ENCODE measurements around the gene ZNF620. TPM values are rescaled to one million over a fixed set of nuclear protein-coding genes. Genes with fewer than 3 reads are reported as not detected.

The ZNF620 gene
- total RNA-seq, 1 donor from 2014 or later: 4.2 TPM

- Mint-ChIP-seq H3K36me3 (ENCODE audit: low read depth, unreplicated experiment) (peaks cover 3% of the 10 kb centered on the region), H3K4me3 (ENCODE audit: unreplicated experiment) (no peak overlapping the region), H3K4me1 (ENCODE audit: low read depth, unreplicated experiment) (no peaks in the 10 kb centered on the region), H3K9me3 (ENCODE audit: unreplicated experiment) (peaks cover 19% of the 10 kb centered on the region), H3K27me3 (ENCODE audit: low read depth, unreplicated experiment) (no peaks in the 10 kb centered on the region), H3K27ac (ENCODE audit: unreplicated experiment) (no peak overlapping the region)
- H3K9ac ChIP-seq (ENCODE audit: low read length): no peak overlapping the region
- no peaks in the 10 kb centered on the region for H3K36me3 ChIP-seq (ENCODE audit: insufficient read depth, low read length)
- no peak overlapping the region for H2AFZ ChIP-seq (ENCODE audit: low read depth, low read length)
- H3K27ac ChIP-seq (ENCODE audit: low read depth, low read length): no peak overlapping the region
- DNase-seq (ENCODE audit: low read depth) (no peak), FAIRE-seq (no peak)
- H4K20me1 ChIP-seq (ENCODE audit: insufficient read depth, low read length): no peaks in the 10 kb centered on the region
- no peaks in the 10 kb centered on the region for H3K79me2 ChIP-seq (ENCODE audit: insufficient read depth, low read length)
- H3K27me3 ChIP-seq (ENCODE audit: insufficient read depth, low read length): no peaks in the 10 kb centered on the region
- TF ChIP-seq CTCF (IDR thresholded peaks at IDR 0.05; ENCODE audit: insufficient read depth, low read depth, low read length) (no peak), EZH2 (IDR thresholded peaks at IDR 0.05; ENCODE audit: insufficient read depth, low read length) (no peak)
- no peaks in the 10 kb centered on the region for H3K4me1 ChIP-seq (ENCODE audit: insufficient read depth, low read length)
- peaks cover 7% of the 10 kb centered on the region for H3K9me3 ChIP-seq (ENCODE audit: insufficient read depth, low read depth, low read length)
- no peak overlapping the region for H3K4me2 ChIP-seq (ENCODE audit: low read length)
- no peak overlapping the region for H3K4me3 ChIP-seq (ENCODE audit: insufficient read depth, low read depth, low read length)
Observed at GRCh38 chr3:40566694-40567093, 60.9 kb downstream of the ZNF620 start.

Other genes starting within 250 kb of the ZNF620 start
- 59.3 and 62.5 TPM in 2 replicates for gene EIF1B, start 196.3 kb upstream of the ZNF620 start, total RNA-seq
- gene ENTPD3, start 118.9 kb upstream of the ZNF620 start, total RNA-seq: 0.53 and 0.75 TPM in 2 replicates
- gene RPL14, start 48.7 kb upstream of the ZNF620 start, total RNA-seq: 1,485 and 1,706 TPM in 2 replicates
- gene ZNF619, start 28.9 kb upstream of the ZNF620 start, total RNA-seq: 2.9 and 3.4 TPM in 2 replicates
- gene ZNF621, start 18.9 kb downstream of the ZNF620 start, total RNA-seq: 26.6 and 28.9 TPM in 2 replicates

Data from astrocyte (in vitro differentiated cells and primary cell).